ENCODE measurements around the gene IPP.
A peak's percentile ranks its signal among the peaks of the same experiment; 100 is the strongest.

IPP gene

DNA sequence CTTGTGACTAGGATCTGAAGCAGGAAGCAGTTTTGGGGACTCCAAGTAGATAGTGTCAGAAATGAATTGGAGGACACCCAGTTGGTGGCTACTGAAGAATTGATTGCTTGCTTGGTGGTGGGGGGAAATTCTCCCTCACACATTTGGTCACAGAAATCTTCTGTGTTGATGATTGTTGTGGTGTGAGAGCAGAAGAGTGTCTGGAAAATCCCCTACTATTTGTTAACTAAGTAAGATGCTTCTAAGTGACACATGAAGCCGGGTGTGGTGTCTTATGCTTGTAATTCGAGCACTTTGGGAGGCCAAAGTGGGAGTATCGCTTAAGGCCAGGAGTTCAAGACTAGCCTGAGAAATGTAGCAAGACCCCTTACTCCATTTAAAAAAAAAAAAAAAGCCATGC lies 22.5 kb upstream of the IPP start:
- Histone ChIP-seq H3K9me3 (ENCODE audit: control insufficient read depth, insufficient read depth, low read depth, low read length) (no peaks in the 10 kb centered on the region), H3K4me1 (ENCODE audit: control insufficient read depth, insufficient read depth, low read length) (no peaks in the 10 kb centered on the region), H3K27ac (ENCODE audit: extremely low read depth, low read depth, low read length) (no peak overlapping the region), H3K36me3 (ENCODE audit: control insufficient read depth in 2 of 2, insufficient read depth in 1 of 2, low read length in 2 of 2) (no peaks in the 10 kb centered on the region), H3K4me3 (ENCODE audit: low read depth, low read length) (no peak overlapping the region)
- ChIA-PET POLR2A (interaction anchor here (0.5 kb wide), 1 partner anchor 284 kb away, joined by 5 read pairs; no protein-coding TSS in a partner anchor), CTCF (interaction anchor here (0.6 kb wide), 1 partner anchor 27 kb away, joined by 3 read pairs; no protein-coding TSS in a partner anchor)
- no peak for TF ChIP-seq WT1 (tag by site-specific recombination; IDR thresholded peaks at IDR 0.05)

DNA sequence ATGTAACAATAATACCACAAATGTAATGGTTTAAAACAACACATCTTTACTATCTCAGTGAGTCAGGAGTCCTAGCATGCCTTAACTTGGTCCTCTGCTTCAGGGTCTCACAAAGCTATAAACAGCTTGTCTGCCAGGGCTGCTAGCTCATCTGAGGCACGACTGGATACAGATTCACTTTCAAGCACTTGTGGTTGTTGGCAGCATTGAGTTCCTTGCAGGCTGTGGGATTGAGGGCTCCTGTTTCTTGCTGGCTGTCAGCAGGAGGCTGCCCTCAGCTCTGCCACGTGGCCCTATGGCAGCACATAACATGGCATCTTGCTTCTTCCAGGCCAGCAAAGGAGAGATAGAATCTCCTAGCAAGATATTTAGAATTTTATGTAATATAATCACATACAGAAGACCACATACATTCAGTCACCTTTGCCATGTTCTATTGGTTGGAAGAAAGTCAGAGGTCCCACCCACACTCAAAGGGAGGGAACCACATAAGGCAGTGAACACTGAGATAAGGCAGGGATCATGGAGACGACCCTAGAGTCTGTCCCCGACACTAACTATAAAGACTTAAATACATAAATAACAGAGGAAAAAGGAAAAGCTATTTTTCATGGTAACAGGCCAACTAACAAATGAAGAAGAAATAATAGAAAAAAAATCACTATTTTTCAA lies 18.9 kb upstream of the IPP start:
- no peaks in the 10 kb centered on the region for H3K9me3 ChIP-seq (ENCODE audit: control insufficient read depth, insufficient read depth, low read depth, low read length)
- H3K4me3 ChIP-seq (ENCODE audit: low read depth, low read length) = no peak overlapping the region
- ChIA-PET POLR2A (no interaction called here), CTCF (no interaction called here)
- H3K36me3 ChIP-seq (ENCODE audit: control insufficient read depth in 2 of 2, insufficient read depth in 1 of 2, low read length in 2 of 2) = no peaks in the 10 kb centered on the region
- TF ChIP-seq, protein P1, sequence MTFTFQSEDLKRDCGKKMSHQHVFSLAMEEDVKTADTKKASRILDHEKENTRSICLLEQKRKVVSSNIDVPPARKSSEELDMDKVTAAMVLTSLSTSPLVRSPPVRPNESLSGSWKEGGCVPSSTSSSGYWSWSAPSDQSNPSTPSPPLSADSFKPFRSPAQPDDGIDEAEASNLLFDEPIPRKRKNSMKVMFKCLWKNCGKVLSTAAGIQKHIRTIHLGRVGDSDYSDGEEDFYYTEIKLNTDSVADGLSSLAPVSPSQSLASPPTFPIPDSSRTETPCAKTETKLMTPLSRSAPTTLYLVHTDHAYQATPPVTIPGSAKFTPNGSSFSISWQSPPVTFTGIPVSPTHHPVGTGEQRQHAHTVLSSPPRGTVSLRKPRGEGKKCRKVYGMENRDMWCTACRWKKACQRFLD (tag by site-specific recombination; IDR thresholded peaks at IDR 0.05) = no peak
- no peak for TF ChIP-seq HOXA7 (CRISPR knock-in tag; IDR thresholded peaks at IDR 0.05; ENCODE audit: borderline replicate concordance)
- TF ChIP-seq ZBTB48 (tag by site-specific recombination; IDR thresholded peaks at IDR 0.05) = 0 out of 2 replicates have a peak, but pooled peaks have one; percentile 59
- TF ChIP-seq ZNF610 (tag by site-specific recombination; IDR thresholded peaks at IDR 0.05; ENCODE audit: borderline replicate concordance) = no peak
- peak; percentile 55 for TF ChIP-seq ZBTB17 (tag by site-specific recombination; IDR thresholded peaks at IDR 0.05)
- TF ChIP-seq ZNF600 (tag by site-specific recombination; IDR thresholded peaks at IDR 0.05) = peak; percentile 32; the same call in 1 of the 2 replicates
- TF ChIP-seq ZNF302 (tag by site-specific recombination; IDR thresholded peaks at IDR 0.05; ENCODE audit: low read depth) = no peak
- no peak for TF ChIP-seq ZFHX2 (tag by site-specific recombination; conservative IDR thresholded peaks at IDR 0.05)
- TF ChIP-seq GLI2 (tag by site-specific recombination; IDR thresholded peaks at IDR 0.05; ENCODE audit: borderline replicate concordance, low read depth) = no peak
- no peak for TF ChIP-seq ZNF843 (tag by site-specific recombination; IDR thresholded peaks at IDR 0.05)
- no peak for TF ChIP-seq ZXDB (tag by site-specific recombination; IDR thresholded peaks at IDR 0.05)
- TF ChIP-seq REPIN1 (tag by site-specific recombination; IDR thresholded peaks at IDR 0.05; ENCODE audit: low read depth) = no peak
- TF ChIP-seq, protein P2, sequence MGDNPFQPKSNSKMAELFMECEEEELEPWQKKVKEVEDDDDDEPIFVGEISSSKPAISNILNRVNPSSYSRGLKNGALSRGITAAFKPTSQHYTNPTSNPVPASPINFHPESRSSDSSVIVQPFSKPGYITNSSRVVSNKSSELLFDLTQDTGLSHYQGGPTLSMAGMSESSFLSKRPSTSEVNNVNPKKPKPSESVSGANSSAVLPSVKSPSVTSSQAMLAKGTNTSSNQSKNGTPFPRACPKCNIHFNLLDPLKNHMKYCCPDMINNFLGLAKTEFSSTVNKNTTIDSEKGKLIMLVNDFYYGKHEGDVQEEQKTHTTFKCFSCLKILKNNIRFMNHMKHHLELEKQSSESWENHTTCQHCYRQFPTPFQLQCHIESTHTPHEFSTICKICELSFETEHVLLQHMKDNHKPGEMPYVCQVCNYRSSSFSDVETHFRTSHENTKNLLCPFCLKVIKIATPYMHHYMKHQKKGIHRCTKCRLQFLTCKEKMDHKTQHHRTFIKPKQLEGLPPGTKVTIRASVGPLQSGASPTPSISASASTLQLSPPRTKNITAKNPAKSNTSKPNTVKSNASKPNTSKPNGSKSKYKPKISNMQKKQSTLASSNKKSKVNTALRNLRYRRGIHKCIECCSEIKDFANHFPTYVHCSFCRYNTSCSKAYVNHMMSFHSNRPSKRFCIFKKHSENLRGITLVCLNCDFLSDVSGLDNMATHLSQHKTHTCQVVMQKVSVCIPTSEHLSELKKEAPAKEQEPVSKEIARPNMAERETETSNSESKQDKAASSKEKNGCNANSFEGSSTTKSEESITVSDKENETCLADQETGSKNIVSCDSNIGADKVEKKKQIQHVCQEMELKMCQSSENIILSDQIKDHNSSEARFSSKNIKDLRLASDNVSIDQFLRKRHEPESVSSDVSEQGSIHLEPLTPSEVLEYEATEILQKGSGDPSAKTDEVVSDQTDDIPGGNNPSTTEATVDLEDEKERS (tag by site-specific recombination; IDR thresholded peaks at IDR 0.05) = no peak
- TF ChIP-seq ZNF274 (IDR thresholded peaks at IDR 0.05; ENCODE audit: low read length) = no peak
- TF ChIP-seq ZNF274 (tag by site-specific recombination; IDR thresholded peaks at IDR 0.05; ENCODE audit: borderline replicate concordance) = no peak
- TF ChIP-seq ZNF335 (tag by site-specific recombination; conservative IDR thresholded peaks at IDR 0.05) = peak; percentile 86
- TF ChIP-seq ZNF426 (tag by site-specific recombination; IDR thresholded peaks at IDR 0.05) = no peak
- TF ChIP-seq, protein P3, sequence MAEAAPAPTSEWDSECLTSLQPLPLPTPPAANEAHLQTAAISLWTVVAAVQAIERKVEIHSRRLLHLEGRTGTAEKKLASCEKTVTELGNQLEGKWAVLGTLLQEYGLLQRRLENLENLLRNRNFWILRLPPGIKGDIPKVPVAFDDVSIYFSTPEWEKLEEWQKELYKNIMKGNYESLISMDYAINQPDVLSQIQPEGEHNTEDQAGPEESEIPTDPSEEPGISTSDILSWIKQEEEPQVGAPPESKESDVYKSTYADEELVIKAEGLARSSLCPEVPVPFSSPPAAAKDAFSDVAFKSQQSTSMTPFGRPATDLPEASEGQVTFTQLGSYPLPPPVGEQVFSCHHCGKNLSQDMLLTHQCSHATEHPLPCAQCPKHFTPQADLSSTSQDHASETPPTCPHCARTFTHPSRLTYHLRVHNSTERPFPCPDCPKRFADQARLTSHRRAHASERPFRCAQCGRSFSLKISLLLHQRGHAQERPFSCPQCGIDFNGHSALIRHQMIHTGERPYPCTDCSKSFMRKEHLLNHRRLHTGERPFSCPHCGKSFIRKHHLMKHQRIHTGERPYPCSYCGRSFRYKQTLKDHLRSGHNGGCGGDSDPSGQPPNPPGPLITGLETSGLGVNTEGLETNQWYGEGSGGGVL (tag by site-specific recombination; IDR thresholded peaks at IDR 0.05) = no peak
- TF ChIP-seq ZNF2 (tag by site-specific recombination; IDR thresholded peaks at IDR 0.05) = no peak
- TF ChIP-seq ZNF24 (tag by site-specific recombination; IDR thresholded peaks at IDR 0.05) = no peak
- no peak for TF ChIP-seq ZNF571 (tag by site-specific recombination; IDR thresholded peaks at IDR 0.05)
- TF ChIP-seq ZNF184 (tag by site-specific recombination; IDR thresholded peaks at IDR 0.05) = no peak
- TF ChIP-seq ZNF510 (tag by site-specific recombination; IDR thresholded peaks at IDR 0.05; ENCODE audit: insufficient replicate concordance) = no peak
- no peaks in the 10 kb centered on the region for H3K4me1 ChIP-seq (ENCODE audit: control insufficient read depth, insufficient read depth, low read length)
- no peak overlapping the region for H3K27ac ChIP-seq (ENCODE audit: extremely low read depth, low read depth, low read length)

Measured in HEK293 (cell line).